GM19193 (cell line): ENCODE results near the gene DDX56.

Source experiments
- POLR2A ChIP-seq: IDR thresholded peaks from 4 replicates; pipeline ENCODE4 v1.6.1; 2011; ENCODE audit not compliant: insufficient read depth, insufficient read length; ENCODE audit errors: extremely low read depth

Gene DDX56

GRCh38 chr7:44559485-44559884, 14.2 kb downstream of the DDX56 start:
- TF ChIP-seq POLR2A, result no peak

GRCh38 chr7:44557485-44557884, 16.2 kb downstream of the DDX56 start:
- TF ChIP-seq POLR2A, result no peak

DNA sequence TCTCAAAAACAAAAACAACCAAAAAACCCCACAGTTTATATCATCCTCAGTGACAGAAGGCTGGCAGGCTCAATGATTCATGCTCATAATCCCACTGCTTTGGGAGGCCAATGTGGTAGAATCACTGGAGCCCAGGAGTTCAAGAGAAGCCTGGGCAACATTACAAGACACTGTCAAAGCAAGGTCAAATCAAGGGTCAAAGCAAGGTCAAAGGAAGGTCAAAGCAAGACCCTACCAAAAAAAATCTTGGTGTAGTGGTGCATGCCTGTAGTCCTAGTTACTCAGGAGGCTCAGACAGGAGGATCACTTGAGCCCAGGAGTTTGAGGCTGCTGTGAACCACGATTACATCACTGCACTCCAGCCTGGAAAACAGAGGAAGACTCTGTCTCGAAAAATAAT, 18.4 kb downstream of the DDX56 start:
- TF ChIP-seq POLR2A, result no peak

DNA sequence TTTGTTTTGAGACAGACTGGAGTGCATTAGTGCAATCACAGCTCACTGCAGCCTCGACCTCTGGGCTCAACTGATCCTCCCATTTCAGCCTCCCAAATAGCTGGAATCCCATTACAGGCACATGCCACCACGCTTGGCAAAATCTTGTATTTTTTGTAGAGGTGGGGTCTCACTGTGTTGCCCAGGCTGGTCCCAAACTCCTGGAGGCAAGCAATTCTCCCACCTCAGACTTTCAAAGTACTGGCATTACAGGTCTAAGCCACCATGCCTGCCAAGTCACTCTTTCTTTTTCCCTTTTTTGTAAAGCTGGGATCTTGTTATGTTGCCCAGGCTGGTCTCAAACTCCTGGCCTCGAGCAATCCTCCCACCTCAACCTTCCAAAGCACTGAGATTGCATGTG, 24.3 kb downstream of the DDX56 start:
- TF ChIP-seq POLR2A, result no peak

DNA sequence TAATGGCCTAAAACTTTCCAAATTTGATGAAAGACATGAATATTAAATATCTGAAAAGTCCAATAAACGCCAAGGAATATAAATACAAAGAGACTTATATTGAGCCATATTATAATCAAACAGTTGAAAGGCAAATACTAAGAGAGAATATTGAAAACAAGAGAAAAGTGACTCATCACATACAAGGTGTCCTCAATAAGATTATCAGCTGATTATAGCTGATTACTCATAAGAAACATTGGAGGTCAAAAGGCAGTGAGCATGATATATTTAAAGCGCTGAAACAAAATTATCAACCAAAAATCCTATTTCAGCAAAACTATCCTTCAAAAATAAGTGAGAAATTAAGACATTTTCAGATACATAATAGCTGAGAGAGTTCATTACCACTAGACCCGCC, 24.8 kb downstream of the DDX56 start:
- TF ChIP-seq POLR2A, result no peak

GRCh38 chr7:44547536-44548231, 26.0 kb downstream of the DDX56 start:
- no peak for TF ChIP-seq POLR2A

DNA sequence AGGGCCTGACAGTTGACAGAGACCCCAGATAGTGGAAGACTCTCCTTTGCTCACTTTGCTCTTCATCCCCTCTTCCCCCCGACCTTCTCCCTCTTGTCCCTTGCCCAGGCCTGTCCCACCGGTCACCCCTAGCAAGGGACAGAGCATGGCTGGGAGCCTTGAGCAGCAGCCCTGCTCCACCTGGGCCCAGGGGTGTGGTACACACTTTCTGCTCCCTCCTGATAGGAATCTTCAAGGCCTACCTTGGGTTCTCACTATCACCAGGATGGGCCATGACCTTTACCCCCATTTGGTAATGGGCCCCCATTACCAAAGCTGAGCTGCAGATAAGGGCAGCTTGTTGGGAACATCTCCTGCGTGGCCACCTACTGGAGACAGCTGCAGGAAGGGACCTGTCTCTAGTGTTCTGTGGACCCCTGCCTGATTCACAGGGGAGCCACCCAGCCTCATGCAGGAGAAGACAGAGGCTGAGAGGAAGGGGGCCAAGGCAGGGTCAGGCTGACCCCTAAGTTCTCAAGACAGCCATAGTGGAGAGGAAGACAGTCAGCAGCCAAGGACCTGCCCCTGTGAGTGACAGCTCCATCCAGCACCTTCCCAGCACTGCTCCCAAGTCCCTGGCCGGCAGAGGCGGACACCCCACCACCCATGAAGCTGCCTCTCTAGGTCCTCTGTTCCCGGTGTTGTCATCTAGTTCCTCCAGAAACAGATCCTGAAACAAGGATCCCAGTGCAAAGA, 31.7 kb downstream of the DDX56 start:
- TF ChIP-seq POLR2A, result no peak

DNA sequence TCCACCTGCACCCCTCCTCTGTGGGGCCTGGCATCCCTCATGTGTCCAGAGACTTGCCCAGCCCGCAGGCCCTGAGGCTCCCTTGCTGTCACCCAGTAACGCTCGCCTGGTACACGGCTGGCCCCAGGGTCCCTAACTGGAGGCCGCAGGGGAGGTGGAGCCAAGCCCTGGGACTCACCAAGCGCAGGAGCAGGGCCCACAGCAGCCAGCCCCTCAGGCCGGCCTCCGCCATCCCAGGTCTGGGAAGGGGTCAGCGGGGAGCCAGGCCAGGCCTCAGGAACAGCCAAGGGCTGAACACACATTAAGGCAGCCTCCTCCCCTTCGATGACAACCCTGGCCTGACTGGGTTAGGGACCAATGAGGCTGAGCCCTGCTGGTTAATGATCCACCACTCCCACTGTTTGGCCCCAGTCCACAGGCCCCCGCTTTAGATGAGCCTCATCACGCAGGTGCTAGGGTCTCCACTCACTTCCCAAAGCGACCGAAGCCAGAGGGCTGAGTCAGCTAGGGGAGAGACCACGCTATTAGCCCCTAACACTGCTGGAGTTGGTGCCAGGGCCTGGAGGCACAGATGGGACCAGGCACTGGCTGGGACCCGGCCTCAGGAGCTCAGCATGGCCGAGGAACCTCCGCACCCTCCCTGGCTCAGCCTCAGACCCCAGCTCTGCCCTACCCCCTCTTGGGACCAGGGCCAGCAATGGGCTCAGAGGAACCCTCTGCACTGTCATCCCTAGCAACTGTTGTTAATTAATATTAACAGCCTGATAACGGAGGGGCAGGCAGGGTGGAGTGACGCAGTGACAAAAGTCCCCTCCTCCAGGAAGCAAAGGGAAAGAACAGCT, 32.5 kb downstream of the DDX56 start, which contains the start of gene NPC1L1:
Gene NPC1L1 (minus strand): TSS at position 303 of the 842 bp plus-strand sequence. CDS start 71 bp downstream, at position 232.
- TF ChIP-seq POLR2A, result no peak

GRCh38 chr7:44540592-44541027, 33.1 kb downstream of the DDX56 start:
- no peak for TF ChIP-seq POLR2A

- TF ChIP-seq POLR2A, result no peak
Observed at GRCh38 chr7:44539669-44540506, 33.8 kb downstream of the DDX56 start.

- TF ChIP-seq POLR2A, result no peak
Observed at GRCh38 chr7:44538798-44539668, 34.7 kb downstream of the DDX56 start.

DNA sequence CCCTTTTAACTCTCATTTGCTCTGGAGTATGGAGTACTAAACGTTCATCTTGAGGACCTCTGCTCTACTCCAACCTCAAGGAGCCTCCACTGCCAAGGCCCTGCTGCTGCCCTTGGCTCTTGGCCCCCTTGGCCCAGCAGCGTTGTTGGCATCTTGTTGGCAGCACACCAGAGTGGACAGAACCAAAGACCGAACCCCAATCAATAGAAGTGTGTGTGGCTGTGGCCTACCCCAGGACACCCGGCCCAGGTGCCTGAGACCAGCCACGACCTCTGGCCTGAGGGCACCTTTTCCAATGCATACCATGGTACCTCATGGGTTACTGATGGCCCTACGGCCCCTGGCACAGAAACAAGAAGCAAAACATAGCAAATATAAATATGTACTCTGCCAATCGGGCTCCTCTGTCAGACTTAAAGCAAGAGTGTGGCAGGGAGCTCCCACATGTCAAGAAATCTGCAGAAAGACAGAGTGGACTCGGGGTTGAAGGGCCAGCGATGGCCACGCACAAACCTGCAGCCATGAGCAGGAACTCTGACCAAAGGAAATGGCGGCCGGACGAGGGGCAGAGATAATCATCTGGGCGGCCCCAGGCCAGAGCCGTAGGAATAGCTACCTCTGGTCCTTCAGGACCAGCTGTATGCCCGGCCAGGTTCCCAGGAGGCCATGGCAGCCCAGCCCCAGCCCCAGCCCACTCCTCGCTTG, 35.5 kb downstream of the DDX56 start:
- TF ChIP-seq POLR2A, result no peak

DNA sequence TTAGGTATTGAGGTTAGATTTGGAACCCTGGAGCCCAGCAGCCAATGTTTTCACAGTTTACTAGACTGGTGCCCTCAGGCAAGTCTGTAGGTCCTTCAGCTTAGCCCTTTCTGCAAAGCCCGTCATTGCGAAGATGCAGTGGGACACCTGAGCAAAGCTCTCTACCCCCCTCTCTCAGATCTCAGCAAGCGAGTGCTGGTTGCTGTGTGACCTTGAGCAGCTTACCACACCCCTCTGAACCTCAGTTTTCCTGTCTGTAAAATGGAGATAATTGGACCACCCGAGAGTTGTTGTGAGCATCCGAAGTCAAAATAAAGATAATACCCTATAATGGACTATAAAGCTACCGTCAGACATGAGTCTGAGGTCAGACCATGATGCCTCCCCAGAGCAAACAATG, 36.3 kb downstream of the DDX56 start:
- no peak for TF ChIP-seq POLR2A

- no peak for TF ChIP-seq POLR2A
Observed at GRCh38 chr7:44536090-44536489, 37.6 kb downstream of the DDX56 start.
